Measurements from ENCODE around the gene KLHL22. TPM values are rescaled to one million over a fixed set of nuclear protein-coding genes. Genes with fewer than 3 reads are reported as not detected.

Gene KLHL22
- total and polyA plus RNA-seq, 2 donors (not counting 3 experiments of a cell fraction or from before 2014, with no cell fraction given), result 24.2 to 33.6 TPM

DNA sequence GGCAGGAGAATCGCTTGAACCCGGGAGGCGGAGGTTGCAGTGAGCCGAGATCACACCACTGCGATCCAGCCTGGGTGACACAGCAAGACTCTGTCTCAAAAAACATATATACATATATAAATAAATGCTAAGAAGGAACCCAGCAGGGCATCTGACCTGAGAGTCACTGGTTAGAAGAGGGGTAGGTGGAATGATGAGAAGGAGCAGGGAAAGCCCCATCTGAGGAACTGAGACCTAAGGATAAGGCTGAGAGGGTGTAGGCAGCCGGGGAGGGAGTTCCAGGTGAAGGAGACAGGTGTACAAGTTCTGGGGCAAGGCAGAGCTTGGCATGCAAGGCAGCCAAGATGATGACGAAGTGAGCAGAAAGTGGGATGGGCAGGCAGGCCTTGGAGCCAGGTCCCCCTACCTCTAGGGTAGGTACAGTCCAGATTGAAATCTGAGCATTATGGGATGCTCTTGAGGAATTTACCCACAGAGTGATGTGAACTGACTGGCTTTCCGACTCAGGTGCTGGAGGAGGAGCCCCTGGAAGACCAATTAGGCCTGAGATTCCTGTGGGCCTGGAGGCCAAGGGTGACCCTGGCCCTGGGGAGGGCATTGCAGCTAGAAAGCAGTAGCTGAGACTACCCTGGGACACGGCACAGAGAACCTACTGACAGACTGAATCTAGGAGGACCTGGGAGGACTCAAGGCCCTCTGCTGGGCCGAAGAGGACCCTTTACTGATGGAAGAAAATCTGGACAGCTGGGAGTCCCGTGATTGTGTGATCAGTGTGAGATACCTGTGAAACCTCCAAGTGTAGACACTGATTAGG is 22.8 kb downstream of the KLHL22 start:
- no peaks in the 10 kb centered on the region for H3K27me3 ChIP-seq (ENCODE audit: control insufficient read depth in 2 of 2, insufficient read depth in 2 of 2, low read length in 2 of 2)
- DNase-seq (ENCODE audit: low read depth, low spot score), result no peak
- ChIA-PET CTCF (interaction anchor here (1.7 kb wide), 1 partner anchor 54 kb away, joined by 4 read pairs; no protein-coding TSS in a partner anchor), POLR2A (no interaction called here)
- no peak overlapping the region for H2AFZ ChIP-seq (ENCODE audit: low read depth, low read length)
- no peaks in the 10 kb centered on the region for H3K4me1 ChIP-seq (ENCODE audit: control insufficient read depth, extremely low read depth, insufficient read depth, low read length)
- H3K4me3 ChIP-seq (replicated peaks in 1 of 3; ENCODE audit: insufficient read depth in 1 of 3, low read depth in 1 of 3, low read length in 3 of 3), result no peak overlapping the region
- dilution Hi-C loops (cut with MboI; ENCODE audit: extremely low pct_ligation_motif_present, low sequenced_read_pairs), result no loop called here
- H3K4me2 ChIP-seq (ENCODE audit: insufficient read depth, low read length), result no peak overlapping the region
- H3K9ac ChIP-seq (replicated peaks; ENCODE audit: extremely low read depth, insufficient read depth, low read length), result no peak overlapping the region
- no TSS peak for BruUV-seq (replicated peaks)
- intact Hi-C loops (cut with micrococcal nuclease), result no loop called here
- H4K20me1 ChIP-seq (replicated peaks; ENCODE audit: control insufficient read depth, extremely low read depth, insufficient read depth, low read length), result no peaks in the 10 kb centered on the region
- H3K27ac ChIP-seq (ENCODE audit: insufficient read depth, low read depth, low read length), result no peak overlapping the region
- TF ChIP-seq POLR2A (IDR thresholded peaks at IDR 0.05; ENCODE audit: low read depth, low read length), result no peak
- no peak for TF ChIP-seq GATA2 (IDR thresholded peaks at IDR 0.05; ENCODE audit: insufficient read depth, insufficient read length, low read depth, low read length)
- no peak for TF ChIP-seq POLR2AphosphoS5 (IDR thresholded peaks at IDR 0.05; ENCODE audit: insufficient read depth, low read depth, low read length)
- no peak for TF ChIP-seq EZH2 (IDR thresholded peaks at IDR 0.05; ENCODE audit: borderline replicate concordance, low read depth, low read length, severe bottlenecking)
- no peak for TF ChIP-seq MYC (IDR thresholded peaks at IDR 0.05; ENCODE audit: low read depth, low read length)
- TF ChIP-seq, protein P1, sequence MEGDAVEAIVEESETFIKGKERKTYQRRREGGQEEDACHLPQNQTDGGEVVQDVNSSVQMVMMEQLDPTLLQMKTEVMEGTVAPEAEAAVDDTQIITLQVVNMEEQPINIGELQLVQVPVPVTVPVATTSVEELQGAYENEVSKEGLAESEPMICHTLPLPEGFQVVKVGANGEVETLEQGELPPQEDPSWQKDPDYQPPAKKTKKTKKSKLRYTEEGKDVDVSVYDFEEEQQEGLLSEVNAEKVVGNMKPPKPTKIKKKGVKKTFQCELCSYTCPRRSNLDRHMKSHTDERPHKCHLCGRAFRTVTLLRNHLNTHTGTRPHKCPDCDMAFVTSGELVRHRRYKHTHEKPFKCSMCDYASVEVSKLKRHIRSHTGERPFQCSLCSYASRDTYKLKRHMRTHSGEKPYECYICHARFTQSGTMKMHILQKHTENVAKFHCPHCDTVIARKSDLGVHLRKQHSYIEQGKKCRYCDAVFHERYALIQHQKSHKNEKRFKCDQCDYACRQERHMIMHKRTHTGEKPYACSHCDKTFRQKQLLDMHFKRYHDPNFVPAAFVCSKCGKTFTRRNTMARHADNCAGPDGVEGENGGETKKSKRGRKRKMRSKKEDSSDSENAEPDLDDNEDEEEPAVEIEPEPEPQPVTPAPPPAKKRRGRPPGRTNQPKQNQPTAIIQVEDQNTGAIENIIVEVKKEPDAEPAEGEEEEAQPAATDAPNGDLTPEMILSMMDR (IDR thresholded peaks at IDR 0.05; ENCODE audit: extremely low read depth in 1 of 2, insufficient read depth in 1 of 2, low read depth in 1 of 2, low read length in 2 of 2), result no peak
- TF ChIP-seq FOS (IDR thresholded peaks at IDR 0.05; ENCODE audit: borderline replicate concordance, insufficient read depth, low read length), result no peak
- TF ChIP-seq, protein P2, sequence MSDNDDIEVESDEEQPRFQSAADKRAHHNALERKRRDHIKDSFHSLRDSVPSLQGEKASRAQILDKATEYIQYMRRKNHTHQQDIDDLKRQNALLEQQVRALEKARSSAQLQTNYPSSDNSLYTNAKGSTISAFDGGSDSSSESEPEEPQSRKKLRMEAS (IDR thresholded peaks at IDR 0.05; ENCODE audit: insufficient read depth, insufficient read length), result no peak
- no peak for TF ChIP-seq JUN (IDR thresholded peaks at IDR 0.05; ENCODE audit: borderline replicate concordance, insufficient read depth, insufficient read length, low read depth)
- no peak for FAIRE-seq
- H3K9me1 ChIP-seq (replicated peaks; ENCODE audit: control insufficient read depth, extremely low read depth, insufficient read depth, low read length), result no peaks in the 10 kb centered on the region
- no peaks in the 10 kb centered on the region for H3K9me3 ChIP-seq (replicated peaks; ENCODE audit: control insufficient read depth, insufficient read depth, low read length)
- H3K79me2 ChIP-seq (ENCODE audit: control insufficient read depth, insufficient read depth, low read length), result no peaks in the 10 kb centered on the region
- H3K36me3 ChIP-seq (ENCODE audit: control insufficient read depth in 2 of 2, extremely low read depth in 1 of 2, insufficient read depth in 2 of 2, low read length in 2 of 2), result no peaks in the 10 kb centered on the region

Data from endothelial cell of umbilical vein (primary cell).